ENCODE results near the gene ELOVL6.
A peak's percentile ranks its signal among the peaks of the same experiment; 100 is the strongest.
"Not testable (repeated sequence)": the region's sequence is repeated elsewhere in the genome, so short reads cannot be mapped to it uniquely, and the experiment has no call there.

ELOVL6 gene

GRCh38 chr4:110163327-110164069 lies 34.9 kb downstream of the ELOVL6 start:
- H3K4me1 Mint-ChIP-seq = peaks cover 34% of the 10 kb centered on the region
- H3K4me3 Mint-ChIP-seq = no peak overlapping the region
- H3K27me3 Mint-ChIP-seq (ENCODE audit: low read depth) = no peaks in the 10 kb centered on the region
- H3K36me3 Mint-ChIP-seq (ENCODE audit: low read depth) = peaks cover 22% of the 10 kb centered on the region
- H3K27ac Mint-ChIP-seq = peak overlapping the region; percentile 43 to 85 (median 60)
- no peak for TF ChIP-seq CTCF (IDR thresholded peaks at IDR 0.05; ENCODE audit: unreplicated experiment in 3 of 3)
- no peaks in the 10 kb centered on the region for H3K9me3 Mint-ChIP-seq

DNA sequence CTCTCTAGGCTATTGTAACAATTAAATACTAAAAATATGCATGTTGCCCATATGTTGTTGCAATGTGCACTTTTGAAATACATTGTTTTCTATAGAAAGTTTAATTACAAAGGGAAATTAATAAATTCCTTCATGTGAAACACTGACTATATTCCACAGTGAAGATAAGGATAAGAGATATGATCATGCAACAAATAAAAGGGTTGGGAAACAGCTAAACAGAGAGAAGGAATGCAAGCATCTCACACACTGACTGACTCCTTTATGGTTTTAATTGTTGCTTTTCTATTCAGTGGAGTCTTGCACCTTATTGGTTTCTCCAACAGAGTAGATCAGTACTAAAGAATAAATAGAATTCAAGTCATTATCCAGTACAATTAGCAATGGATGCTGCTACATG lies 37.8 kb downstream of the ELOVL6 start:
- Mint-ChIP-seq H3K4me3 (no peak overlapping the region), H3K27me3 (ENCODE audit: low read depth) (no peaks in the 10 kb centered on the region), H3K27ac (no peak overlapping the region), H3K4me1 (peaks cover 30% of the 10 kb centered on the region), H3K9me3 (no peaks in the 10 kb centered on the region), H3K36me3 (ENCODE audit: low read depth) (peaks cover 17% of the 10 kb centered on the region)
- no peak for TF ChIP-seq CTCF (IDR thresholded peaks at IDR 0.05; ENCODE audit: unreplicated experiment in 3 of 3)

DNA sequence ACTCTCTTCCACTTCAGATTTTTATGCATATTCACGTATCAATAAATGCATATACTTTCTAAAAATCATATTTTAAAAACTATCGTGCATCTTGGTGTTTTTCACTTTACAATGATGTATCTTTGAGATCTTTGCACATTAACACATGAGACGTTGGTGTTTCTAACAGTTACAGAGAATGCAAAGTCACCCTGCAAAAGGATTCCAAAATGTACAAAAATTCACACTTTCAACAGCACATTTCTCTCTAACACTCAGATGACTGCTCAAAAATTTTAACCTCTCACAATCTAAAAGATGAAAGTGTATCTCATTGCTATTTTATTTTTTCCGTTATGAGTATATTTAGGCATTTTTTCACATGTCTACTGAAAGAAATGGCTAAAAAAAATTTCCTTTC lies 38.9 kb downstream of the ELOVL6 start:
- Mint-ChIP-seq H3K4me1 (peaks cover 27% of the 10 kb centered on the region), H3K9me3 (no peaks in the 10 kb centered on the region), H3K27ac (no peak overlapping the region), H3K36me3 (ENCODE audit: low read depth) (peaks cover 17% of the 10 kb centered on the region), H3K27me3 (ENCODE audit: low read depth) (no peaks in the 10 kb centered on the region), H3K4me3 (no peak overlapping the region)
- TF ChIP-seq CTCF (IDR thresholded peaks at IDR 0.05; ENCODE audit: unreplicated experiment in 3 of 3) = no peak

DNA sequence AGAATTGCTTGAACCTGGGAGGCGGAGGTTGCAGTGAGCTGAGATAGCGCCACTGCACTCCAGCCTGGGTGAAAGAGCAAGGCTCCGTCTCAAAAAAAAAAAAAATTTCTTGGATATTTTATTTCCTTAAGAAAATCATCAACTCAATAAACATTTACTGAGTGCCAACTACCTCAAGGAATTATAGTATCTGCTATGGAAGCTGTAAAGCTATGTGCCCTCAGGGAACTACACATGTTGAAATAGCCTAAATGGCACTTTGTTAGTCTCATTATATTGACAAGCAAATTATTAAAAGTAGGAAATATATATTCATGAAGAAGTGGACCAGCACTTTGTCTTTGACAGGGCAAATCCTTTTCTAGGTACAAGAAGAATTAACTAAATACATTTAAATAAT lies 40.8 kb downstream of the ELOVL6 start:
- Mint-ChIP-seq H3K9me3 (no peaks in the 10 kb centered on the region), H3K4me1 (peaks cover 17% of the 10 kb centered on the region)

DNA sequence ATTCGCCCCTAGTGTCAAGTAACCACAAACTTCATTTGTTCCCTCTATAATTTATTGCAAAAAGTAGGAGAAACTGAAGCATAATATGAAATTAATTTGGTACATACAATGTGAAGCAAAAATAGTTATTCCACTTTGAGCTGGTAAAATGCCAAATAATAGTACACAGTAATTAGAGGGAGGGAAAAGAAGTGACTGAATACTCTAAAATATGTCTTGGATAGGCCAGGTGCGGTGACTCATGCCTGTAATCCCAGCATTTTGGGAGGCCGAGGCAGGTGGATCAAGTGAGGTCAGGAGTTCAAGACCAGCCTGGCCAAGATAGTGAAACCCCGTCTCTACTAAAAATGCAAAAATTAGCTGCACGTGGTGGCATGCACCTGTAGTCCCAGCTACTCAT lies 41.2 kb downstream of the ELOVL6 start:
- Mint-ChIP-seq H3K4me1 (peaks cover 17% of the 10 kb centered on the region), H3K27ac (peak overlapping the region in 1 of 3 experiments; percentile 36)
- H3K4me3 Mint-ChIP-seq; H3K27me3 Mint-ChIP-seq (ENCODE audit: low read depth); H3K36me3 Mint-ChIP-seq (ENCODE audit: low read depth); H3K9me3 Mint-ChIP-seq: not testable (repeated sequence)

More for the DNA sequence above, 40.8 kb downstream of the ELOVL6 start:
- TF ChIP-seq CTCF (IDR thresholded peaks at IDR 0.05; ENCODE audit: unreplicated experiment in 3 of 3) = no peak
- H3K27ac Mint-ChIP-seq = no peak overlapping the region
- no peaks in the 10 kb centered on the region for H3K27me3 Mint-ChIP-seq (ENCODE audit: low read depth)
- H3K4me3 Mint-ChIP-seq = no peak overlapping the region
- peaks cover 6% of the 10 kb centered on the region for H3K36me3 Mint-ChIP-seq (ENCODE audit: low read depth)

DNA sequence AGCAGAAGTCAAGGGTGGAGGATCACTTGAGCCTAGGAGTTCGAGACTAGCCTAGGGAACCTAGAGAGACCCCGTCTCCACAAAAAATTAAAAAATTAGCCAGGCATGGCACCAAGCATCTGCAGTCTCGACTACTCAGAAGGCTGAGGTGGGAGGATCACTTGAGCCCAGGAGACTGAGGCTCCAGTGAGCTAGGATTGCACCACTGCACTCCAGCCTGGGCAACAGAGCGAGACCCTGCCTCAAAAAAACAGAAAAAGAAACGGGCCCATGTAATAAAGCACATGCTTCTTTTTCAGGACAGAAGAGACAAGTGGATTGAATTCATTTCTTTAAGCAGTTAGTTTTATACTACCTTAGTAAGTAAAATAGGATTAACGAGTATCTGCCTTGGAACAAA lies 42.0 kb downstream of the ELOVL6 start:
- no peak for TF ChIP-seq CTCF (IDR thresholded peaks at IDR 0.05; ENCODE audit: unreplicated experiment in 3 of 3)
- H3K36me3 Mint-ChIP-seq (ENCODE audit: low read depth) = peaks cover 3% of the 10 kb centered on the region
- peak overlapping the region in 2 of 3 experiments; percentile 11 to 36 for H3K27ac Mint-ChIP-seq
- peaks cover 17% of the 10 kb centered on the region for H3K4me1 Mint-ChIP-seq
- no peak overlapping the region for H3K4me3 Mint-ChIP-seq
- no peaks in the 10 kb centered on the region for H3K27me3 Mint-ChIP-seq (ENCODE audit: low read depth)
- no peaks in the 10 kb centered on the region for H3K9me3 Mint-ChIP-seq
